Measurements from ENCODE around the gene CS.

- TF ChIP-seq, protein P1, sequence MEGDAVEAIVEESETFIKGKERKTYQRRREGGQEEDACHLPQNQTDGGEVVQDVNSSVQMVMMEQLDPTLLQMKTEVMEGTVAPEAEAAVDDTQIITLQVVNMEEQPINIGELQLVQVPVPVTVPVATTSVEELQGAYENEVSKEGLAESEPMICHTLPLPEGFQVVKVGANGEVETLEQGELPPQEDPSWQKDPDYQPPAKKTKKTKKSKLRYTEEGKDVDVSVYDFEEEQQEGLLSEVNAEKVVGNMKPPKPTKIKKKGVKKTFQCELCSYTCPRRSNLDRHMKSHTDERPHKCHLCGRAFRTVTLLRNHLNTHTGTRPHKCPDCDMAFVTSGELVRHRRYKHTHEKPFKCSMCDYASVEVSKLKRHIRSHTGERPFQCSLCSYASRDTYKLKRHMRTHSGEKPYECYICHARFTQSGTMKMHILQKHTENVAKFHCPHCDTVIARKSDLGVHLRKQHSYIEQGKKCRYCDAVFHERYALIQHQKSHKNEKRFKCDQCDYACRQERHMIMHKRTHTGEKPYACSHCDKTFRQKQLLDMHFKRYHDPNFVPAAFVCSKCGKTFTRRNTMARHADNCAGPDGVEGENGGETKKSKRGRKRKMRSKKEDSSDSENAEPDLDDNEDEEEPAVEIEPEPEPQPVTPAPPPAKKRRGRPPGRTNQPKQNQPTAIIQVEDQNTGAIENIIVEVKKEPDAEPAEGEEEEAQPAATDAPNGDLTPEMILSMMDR (IDR thresholded peaks at IDR 0.05; ENCODE audit: insufficient read depth, low read length): peak; percentile 29
- TF ChIP-seq POLR2AphosphoS5 (IDR thresholded peaks at IDR 0.05; ENCODE audit: low read depth) (peak; percentile 12; the same call in 1 of the 2 replicates), REST (IDR thresholded peaks at IDR 0.05; ENCODE audit: insufficient replicate concordance, low read depth) (peak; percentile 16), SPI1 (IDR thresholded peaks at IDR 0.05; ENCODE audit: borderline replicate concordance, low read depth) (no peak; the same call in 1 of the 2 replicates), GABPA (IDR thresholded peaks at IDR 0.05; ENCODE audit: low read depth) (peak; percentile 78)
Measured at GRCh38 chr12:56224102-56224701, 75.9 kb downstream of the CS start, which contains the start of gene NABP2.
